ENCODE results near the gene CAPN11.

The CAPN11 gene

GRCh38 chr6:44185953-44186634 is 27.5 kb downstream of the CAPN11 start:
- TF ChIP-seq TAF1 (IDR thresholded peaks at IDR 0.05; ENCODE audit: borderline replicate concordance, insufficient read depth, low read length) (no peak), SIN3A (IDR thresholded peaks at IDR 0.05; ENCODE audit: borderline replicate concordance, insufficient read depth, low read length) (no peak)
- TF ChIP-seq, protein P1, sequence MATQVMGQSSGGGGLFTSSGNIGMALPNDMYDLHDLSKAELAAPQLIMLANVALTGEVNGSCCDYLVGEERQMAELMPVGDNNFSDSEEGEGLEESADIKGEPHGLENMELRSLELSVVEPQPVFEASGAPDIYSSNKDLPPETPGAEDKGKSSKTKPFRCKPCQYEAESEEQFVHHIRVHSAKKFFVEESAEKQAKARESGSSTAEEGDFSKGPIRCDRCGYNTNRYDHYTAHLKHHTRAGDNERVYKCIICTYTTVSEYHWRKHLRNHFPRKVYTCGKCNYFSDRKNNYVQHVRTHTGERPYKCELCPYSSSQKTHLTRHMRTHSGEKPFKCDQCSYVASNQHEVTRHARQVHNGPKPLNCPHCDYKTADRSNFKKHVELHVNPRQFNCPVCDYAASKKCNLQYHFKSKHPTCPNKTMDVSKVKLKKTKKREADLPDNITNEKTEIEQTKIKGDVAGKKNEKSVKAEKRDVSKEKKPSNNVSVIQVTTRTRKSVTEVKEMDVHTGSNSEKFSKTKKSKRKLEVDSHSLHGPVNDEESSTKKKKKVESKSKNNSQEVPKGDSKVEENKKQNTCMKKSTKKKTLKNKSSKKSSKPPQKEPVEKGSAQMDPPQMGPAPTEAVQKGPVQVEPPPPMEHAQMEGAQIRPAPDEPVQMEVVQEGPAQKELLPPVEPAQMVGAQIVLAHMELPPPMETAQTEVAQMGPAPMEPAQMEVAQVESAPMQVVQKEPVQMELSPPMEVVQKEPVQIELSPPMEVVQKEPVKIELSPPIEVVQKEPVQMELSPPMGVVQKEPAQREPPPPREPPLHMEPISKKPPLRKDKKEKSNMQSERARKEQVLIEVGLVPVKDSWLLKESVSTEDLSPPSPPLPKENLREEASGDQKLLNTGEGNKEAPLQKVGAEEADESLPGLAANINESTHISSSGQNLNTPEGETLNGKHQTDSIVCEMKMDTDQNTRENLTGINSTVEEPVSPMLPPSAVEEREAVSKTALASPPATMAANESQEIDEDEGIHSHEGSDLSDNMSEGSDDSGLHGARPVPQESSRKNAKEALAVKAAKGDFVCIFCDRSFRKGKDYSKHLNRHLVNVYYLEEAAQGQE (IDR thresholded peaks at IDR 0.05; ENCODE audit: insufficient read depth in 1 of 2, low read depth in 2 of 2, low read length in 2 of 2), result no peak

GRCh38 chr6:44186635-44187025 is 28.0 kb downstream of the CAPN11 start:
- no peak for TF ChIP-seq SIN3A (IDR thresholded peaks at IDR 0.05; ENCODE audit: borderline replicate concordance, insufficient read depth, low read length)
- TF ChIP-seq FOXP2 (optimal IDR thresholded peaks at IDR 0.05; ENCODE audit: borderline replicate concordance, extremely low read depth, extremely low read length, insufficient read depth), result no peak
- no peak for TF ChIP-seq TAF1 (IDR thresholded peaks at IDR 0.05; ENCODE audit: borderline replicate concordance, insufficient read depth, low read length)
- no peak for TF ChIP-seq POLR2AphosphoS5 (IDR thresholded peaks at IDR 0.05; ENCODE audit: low read depth, low read length)
- TF ChIP-seq, protein P1 (IDR thresholded peaks at IDR 0.05; ENCODE audit: insufficient read depth in 1 of 2, low read depth in 2 of 2, low read length in 2 of 2), result no peak

DNA sequence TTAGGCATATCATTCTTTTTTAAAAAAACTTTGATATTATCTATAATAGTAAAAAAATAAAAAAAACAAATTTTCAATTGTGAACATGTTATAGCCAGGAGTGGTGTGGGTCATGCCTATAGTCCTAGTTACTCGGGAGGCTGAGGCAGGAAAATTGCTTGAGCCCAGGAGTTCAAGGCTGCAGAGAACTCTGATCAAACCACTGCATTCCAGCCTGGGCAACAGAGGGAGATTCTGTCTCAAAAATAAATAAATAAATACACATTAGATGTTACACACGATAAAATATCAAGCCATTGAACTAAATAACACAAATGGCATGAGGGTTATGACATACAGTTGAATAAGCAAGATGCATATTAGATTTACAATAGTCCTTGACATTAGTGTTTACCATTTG is 30.2 kb downstream of the CAPN11 start:
- TF ChIP-seq FOXP2 (optimal IDR thresholded peaks at IDR 0.05; ENCODE audit: borderline replicate concordance, extremely low read depth, extremely low read length, insufficient read depth) (no peak), POLR2AphosphoS5 (IDR thresholded peaks at IDR 0.05; ENCODE audit: low read depth, low read length) (no peak), TAF1 (IDR thresholded peaks at IDR 0.05; ENCODE audit: borderline replicate concordance, insufficient read depth, low read length) (no peak), SIN3A (IDR thresholded peaks at IDR 0.05; ENCODE audit: borderline replicate concordance, insufficient read depth, low read length) (no peak)
- TF ChIP-seq, protein P1 (IDR thresholded peaks at IDR 0.05; ENCODE audit: insufficient read depth in 1 of 2, low read depth in 2 of 2, low read length in 2 of 2), result no peak

DNA sequence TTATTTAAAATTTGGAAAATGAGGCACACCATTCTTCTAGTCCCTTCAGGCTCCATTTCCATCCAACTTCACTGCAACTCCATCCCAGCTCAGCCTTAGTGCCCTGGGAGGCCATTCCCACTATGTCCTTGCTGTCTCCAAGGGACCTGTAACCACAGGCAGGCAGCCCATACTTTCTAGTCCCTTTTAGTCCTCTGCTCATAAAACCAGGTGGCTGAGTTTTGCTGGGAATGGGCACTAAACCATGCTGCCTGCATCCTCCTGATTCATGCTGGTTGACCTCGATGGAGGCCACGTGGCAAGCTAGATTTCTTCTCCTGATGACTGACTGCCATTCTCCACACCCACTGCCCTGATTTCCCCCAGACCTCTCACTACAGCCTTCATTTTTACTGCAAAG is 30.6 kb downstream of the CAPN11 start:
- TF ChIP-seq TAF1 (IDR thresholded peaks at IDR 0.05; ENCODE audit: borderline replicate concordance, insufficient read depth, low read length) (no peak), FOXP2 (optimal IDR thresholded peaks at IDR 0.05; ENCODE audit: borderline replicate concordance, extremely low read depth, extremely low read length, insufficient read depth) (no peak), SIN3A (IDR thresholded peaks at IDR 0.05; ENCODE audit: borderline replicate concordance, insufficient read depth, low read length) (no peak), POLR2AphosphoS5 (IDR thresholded peaks at IDR 0.05; ENCODE audit: low read depth, low read length) (no peak)
- TF ChIP-seq, protein P1 (IDR thresholded peaks at IDR 0.05; ENCODE audit: insufficient read depth in 1 of 2, low read depth in 2 of 2, low read length in 2 of 2), result no peak

DNA sequence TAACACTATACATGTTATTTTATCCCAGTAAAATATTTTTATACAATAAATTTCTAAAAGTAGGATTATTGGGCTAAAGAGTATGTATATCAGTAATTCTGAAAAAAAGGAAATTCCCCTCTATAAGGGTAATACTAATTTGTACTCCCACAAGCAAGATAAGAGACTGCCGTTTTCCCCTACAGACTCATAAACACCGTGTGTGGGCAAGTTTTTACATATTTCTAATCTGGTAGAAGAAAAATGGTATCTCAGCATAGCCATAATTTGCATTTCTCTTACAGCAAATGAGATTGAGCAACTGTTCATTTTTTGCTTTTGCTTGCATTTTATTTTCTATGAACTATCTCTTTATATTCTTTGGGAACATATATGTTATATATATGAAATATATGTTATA is 32.1 kb downstream of the CAPN11 start:
- no peak for TF ChIP-seq POLR2AphosphoS5 (IDR thresholded peaks at IDR 0.05; ENCODE audit: low read depth, low read length)
- TF ChIP-seq TAF1 (IDR thresholded peaks at IDR 0.05; ENCODE audit: borderline replicate concordance, insufficient read depth, low read length), result no peak
- no peak for TF ChIP-seq SIN3A (IDR thresholded peaks at IDR 0.05; ENCODE audit: borderline replicate concordance, insufficient read depth, low read length)
- TF ChIP-seq, protein P1 (IDR thresholded peaks at IDR 0.05; ENCODE audit: insufficient read depth in 1 of 2, low read depth in 2 of 2, low read length in 2 of 2), result no peak
- TF ChIP-seq FOXP2 (optimal IDR thresholded peaks at IDR 0.05; ENCODE audit: borderline replicate concordance, extremely low read depth, extremely low read length, insufficient read depth), result no peak

All from PFSK-1 (cell line).